HG02623 (cell line): ENCODE results near the gene DRD2.
"Not testable (repeated sequence)": the region's sequence is repeated elsewhere in the genome, so short reads cannot be mapped to it uniquely, and the experiment has no call there.

Source experiments
- ATAC-seq: cut with Tn5 transposase; IDR thresholded peaks from one replicate; pipeline ENCODE4 v1.9.1; 2021; ENCODE audit warnings: moderate library complexity; ENCODE audit not compliant: unreplicated experiment

DRD2 gene

GRCh38 chr11:113475160-113475761 lies at the start of gene DRD2:
Gene DRD2, minus strand, starts transcription at chr11:113475398. Its CDS starts 50,747 bp downstream, at chr11:113424651.
- no peak for ATAC-seq

- ATAC-seq, result not testable (repeated sequence)
These were observed 48.7 kb upstream of the DRD2 start for GRCh38 chr11:113523906-113524305.

GRCh38 chr11:113521737-113522517 lies 46.7 kb upstream of the DRD2 start:
- no peak for ATAC-seq

GRCh38 chr11:113519989-113520613 lies 44.9 kb upstream of the DRD2 start:
- ATAC-seq, result no peak

GRCh38 chr11:113518716-113519495 lies 43.7 kb upstream of the DRD2 start:
- no peak for ATAC-seq

- no peak for ATAC-seq
These were observed 42.2 kb upstream of the DRD2 start for GRCh38 chr11:113517361-113517760.

GRCh38 chr11:113514856-113515255 lies 39.7 kb upstream of the DRD2 start:
- ATAC-seq, result no peak

- ATAC-seq, result no peak
These were observed 32.1 kb upstream of the DRD2 start for GRCh38 chr11:113507341-113507740.

- ATAC-seq, result no peak
These were observed 31.7 kb upstream of the DRD2 start for GRCh38 chr11:113506893-113507292.

- ATAC-seq, result no peak
These were observed 31.3 kb upstream of the DRD2 start for GRCh38 chr11:113506461-113506860.

- no peak for ATAC-seq
These were observed 30.6 kb upstream of the DRD2 start for GRCh38 chr11:113505541-113506375.

GRCh38 chr11:113505046-113505445 lies 29.8 kb upstream of the DRD2 start:
- ATAC-seq, result no peak

GRCh38 chr11:113504586-113504985 lies 29.4 kb upstream of the DRD2 start:
- ATAC-seq, result no peak

- no peak for ATAC-seq
These were observed 28.9 kb upstream of the DRD2 start for GRCh38 chr11:113504071-113504470.

GRCh38 chr11:113497066-113497910 lies 22.1 kb upstream of the DRD2 start:
- no peak for ATAC-seq

GRCh38 chr11:113496026-113496651 lies 20.9 kb upstream of the DRD2 start:
- ATAC-seq, result no peak

GRCh38 chr11:113494021-113494420 lies 18.8 kb upstream of the DRD2 start:
- no peak for ATAC-seq

- no peak for ATAC-seq
These were observed 18.0 kb upstream of the DRD2 start for GRCh38 chr11:113493206-113493605.

- no peak for ATAC-seq
These were observed 13.7 kb upstream of the DRD2 start for GRCh38 chr11:113488931-113489351.
